HepG2 (cell line): ENCODE measurements around the gene RASAL3.

Experiments
- BHLHE40 ChIP-seq: IDR thresholded peaks from 2 replicates; pipeline ENCODE4 v1.6.1; 2011; ENCODE audit warnings: low read length, improper control_type of control experiment
- CTCF ChIP-seq: sonication (generic); formaldehyde crosslinking; IDR thresholded peaks from 2 replicates; pipeline ENCODE4 v1.5.0; 2020; ENCODE audit warnings: mild to moderate bottlenecking, missing genetic modification reagents, moderate library complexity
- HNRNPL ChIP-seq: fragments of 200-400 bp; formaldehyde crosslinking; IDR thresholded peaks from 2 replicates; pipeline ENCODE4 v1.6.1; 2017; ENCODE audit warnings: mild to moderate bottlenecking, low read depth, low read length
- ISX ChIP-seq: sonication (generic); formaldehyde crosslinking; conservative IDR thresholded peaks from 2 replicates; pipeline ENCODE4 v1.5.0; 2020; ENCODE audit warnings: missing genetic modification reagents
- MXI1 ChIP-seq: IDR thresholded peaks from 3 replicates; pipeline ENCODE4 v1.6.1; 2012; ENCODE audit warnings: low read depth, low read length, inconsistent platforms, borderline replicate concordance
- NR2C2 ChIP-seq: sonication (generic); formaldehyde crosslinking; IDR thresholded peaks from 2 replicates; pipeline ENCODE4 v1.4.0; 2020; ENCODE audit warnings: missing genetic modification reagents, mild to moderate bottlenecking, moderate library complexity, borderline replicate concordance
- POLR2G ChIP-seq: fragments of 200-400 bp; formaldehyde crosslinking; IDR thresholded peaks from 2 replicates; pipeline ENCODE4 v1.6.1; 2018; ENCODE audit warnings: mild to moderate bottlenecking, low read depth, low read length, moderate library complexity
- SPEN ChIP-seq: sonication (generic); formaldehyde crosslinking; IDR thresholded peaks from 2 replicates; pipeline ENCODE4 v1.5.1; 2020; ENCODE audit warnings: low read depth, mild to moderate bottlenecking, missing genetic modification reagents
- U2AF2 ChIP-seq: fragments of 200-400 bp; formaldehyde crosslinking; IDR thresholded peaks from 2 replicates; pipeline ENCODE4 v1.6.1; 2017; ENCODE audit warnings: low read depth, mild to moderate bottlenecking, low read length
- YY1 ChIP-seq: IDR thresholded peaks from 2 replicates; pipeline ENCODE4 v1.6.1; 2011; ENCODE audit warnings: low read length, low read depth, moderate library complexity, mild to moderate bottlenecking; ENCODE audit not compliant: insufficient read depth, insufficient replicate concordance
- ZNF44 ChIP-seq: sonication (generic); formaldehyde crosslinking; IDR thresholded peaks from 2 replicates; pipeline ENCODE4 v1.5.1; 2020; ENCODE audit warnings: mild to moderate bottlenecking, missing genetic modification reagents
- TF ChIP-seq, protein P1 (sequence below): IDR thresholded peaks from 2 replicates; pipeline ENCODE4 v1.6.1; 2016; ENCODE audit warnings: missing genetic modification reagents, missing compliant biosample characterization
- TF ChIP-seq, protein P2 (sequence below): IDR thresholded peaks from 2 replicates; pipeline ENCODE4 v1.6.1; 2012; ENCODE audit warnings: inconsistent platforms

DNA sequence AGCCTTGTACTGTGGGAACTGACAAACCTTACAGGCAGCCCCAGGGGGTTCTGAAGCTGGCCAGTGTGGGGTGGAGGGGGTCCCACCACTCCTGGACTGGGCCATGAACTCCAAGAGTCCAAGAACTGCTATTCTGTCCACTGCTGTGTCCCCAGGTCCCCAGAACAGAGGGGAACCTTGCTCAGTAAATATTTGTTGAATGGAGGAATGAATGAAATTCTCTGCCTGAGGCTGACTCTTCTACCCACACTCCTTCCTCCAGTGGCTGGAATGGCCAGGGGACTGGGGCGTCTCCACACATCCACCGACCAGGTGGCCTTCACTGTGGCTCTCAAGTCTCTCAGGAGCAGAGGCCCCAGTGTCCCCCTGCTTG, 26.2 kb downstream of the RASAL3 start:
- TF ChIP-seq HNRNPL (no peak), SPEN (CRISPR knock-in tag) (no peak), U2AF2 (no peak), MXI1 (no peak), YY1 (no peak), BHLHE40 (no peak), NR2C2 (CRISPR knock-in tag) (no peak), CTCF (CRISPR knock-in tag) (no peak), ZNF44 (no peak), POLR2G (no peak), ISX (no peak)
- TF ChIP-seq, protein P1, sequence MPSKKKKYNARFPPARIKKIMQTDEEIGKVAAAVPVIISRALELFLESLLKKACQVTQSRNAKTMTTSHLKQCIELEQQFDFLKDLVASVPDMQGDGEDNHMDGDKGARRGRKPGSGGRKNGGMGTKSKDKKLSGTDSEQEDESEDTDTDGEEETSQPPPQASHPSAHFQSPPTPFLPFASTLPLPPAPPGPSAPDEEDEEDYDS (CRISPR knock-in tag) = no peak
- TF ChIP-seq, protein P2, sequence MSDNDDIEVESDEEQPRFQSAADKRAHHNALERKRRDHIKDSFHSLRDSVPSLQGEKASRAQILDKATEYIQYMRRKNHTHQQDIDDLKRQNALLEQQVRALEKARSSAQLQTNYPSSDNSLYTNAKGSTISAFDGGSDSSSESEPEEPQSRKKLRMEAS = no peak; the same call in 1 of the 2 replicates
